ENCODE measurements around the gene POP5.
"Not testable (repeated sequence)": the region's sequence is repeated elsewhere in the genome, so short reads cannot be mapped to it uniquely, and the experiment has no call there.

Gene POP5, protein sequence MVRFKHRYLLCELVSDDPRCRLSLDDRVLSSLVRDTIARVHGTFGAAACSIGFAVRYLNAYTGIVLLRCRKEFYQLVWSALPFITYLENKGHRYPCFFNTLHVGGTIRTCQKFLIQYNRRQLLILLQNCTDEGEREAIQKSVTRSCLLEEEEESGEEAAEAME

DNA sequence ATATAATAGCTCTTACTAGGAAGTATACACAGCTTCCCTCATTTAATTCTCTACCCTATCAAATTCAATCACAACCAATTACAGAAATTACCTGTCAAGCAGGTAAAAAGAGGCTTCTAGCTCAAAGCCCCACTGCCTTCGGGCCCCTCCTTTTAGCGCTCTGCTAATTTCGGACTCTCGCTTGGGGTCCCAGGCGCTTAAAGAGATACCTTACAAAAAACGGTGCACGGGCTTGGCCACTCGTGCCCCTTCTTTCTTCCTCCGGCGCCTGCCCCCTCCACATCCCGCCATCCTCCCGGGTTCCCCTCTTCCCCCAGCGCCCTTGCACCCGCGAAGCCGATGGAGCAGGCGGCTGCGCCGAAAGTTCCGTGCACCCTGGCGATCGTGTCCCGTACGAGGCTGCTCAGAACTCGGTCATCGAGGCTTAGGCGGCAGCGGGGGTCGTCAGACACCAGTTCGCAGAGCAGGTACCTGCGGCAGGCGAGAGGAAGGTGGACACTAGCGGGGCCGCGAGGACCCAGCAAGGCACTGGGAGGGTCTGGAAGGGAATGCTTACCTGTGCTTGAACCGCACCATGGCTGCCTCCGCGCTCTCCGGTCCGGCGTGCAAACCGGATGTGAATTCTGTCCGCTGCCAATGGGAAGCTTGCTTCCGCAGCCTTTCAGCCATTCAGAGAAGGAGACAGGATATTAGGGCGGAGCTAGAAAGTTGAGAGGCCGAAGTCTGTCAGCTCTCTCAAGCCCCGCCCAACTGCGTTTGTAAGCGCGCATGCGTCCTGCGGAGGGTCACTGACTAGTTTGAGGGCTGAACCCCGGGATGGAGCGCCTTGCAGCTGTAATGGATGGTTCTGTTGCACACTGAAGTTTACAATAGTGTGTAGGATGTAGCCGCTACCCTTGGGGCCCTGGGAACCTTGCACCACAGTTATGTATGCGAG is at the start of gene POP5:
TSS of gene POP5 (minus strand) at position 616 of the 937 bp plus-strand sequence. CDS start at position 576, 40 bp downstream.
- no peaks in the 10 kb centered on the region for H3K9me3 Mint-ChIP-seq
- H3K4me1 Mint-ChIP-seq (ENCODE audit: low read depth) = peaks cover 39% of the 10 kb centered on the region
- H3K4me3 Mint-ChIP-seq = peak within 1 kb of the TSS; percentile 97
- H3K27ac Mint-ChIP-seq = peak within 1 kb of the TSS; percentile 95
- peaks cover 16% of the 10 kb centered on the region for H3K27me3 Mint-ChIP-seq
- peak; percentile 93 for DNase-seq
- H3K36me3 Mint-ChIP-seq (ENCODE audit: low read depth) = peaks cover 52% of the 10 kb centered on the region

DNA sequence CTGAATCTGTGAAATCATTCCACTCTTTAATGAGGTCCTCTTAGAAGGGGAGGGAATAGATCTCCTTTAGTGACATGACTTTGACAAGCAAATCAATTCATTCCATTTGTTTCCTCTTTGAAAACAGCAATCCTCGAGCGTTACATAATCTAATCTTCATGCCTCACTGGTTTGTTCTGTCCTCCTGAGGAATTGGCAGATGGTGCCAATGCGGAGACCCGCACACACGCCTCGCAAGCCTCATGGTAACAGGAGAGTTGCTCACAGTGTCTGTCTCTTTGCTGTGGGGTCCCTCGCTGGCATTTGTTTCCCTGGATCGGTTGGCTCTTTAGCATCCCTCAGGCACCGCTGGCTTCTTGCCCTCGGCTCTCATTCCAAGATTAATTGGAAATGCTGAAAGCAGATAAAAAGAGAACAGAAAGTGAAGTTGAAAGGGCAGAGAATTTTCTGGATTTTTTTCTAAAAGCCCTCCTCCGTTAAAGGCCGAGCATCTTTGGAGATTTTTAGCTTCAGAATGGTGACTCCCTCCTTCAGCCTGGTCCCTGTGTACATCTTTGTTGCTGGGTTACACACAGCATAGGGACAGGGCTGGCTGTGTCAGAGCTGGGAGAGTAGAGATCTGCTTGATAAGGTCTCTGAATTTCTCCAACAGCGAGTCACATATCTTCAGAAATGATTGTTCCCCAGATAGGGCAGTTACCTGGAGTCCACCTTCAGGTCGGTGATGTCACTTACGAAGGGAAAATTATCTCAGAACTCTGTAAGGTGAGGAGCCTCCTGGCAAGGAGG is 49.1 kb upstream of the POP5 start:
- H3K4me1 Mint-ChIP-seq (ENCODE audit: low read depth) = no peaks in the 10 kb centered on the region
- no peak for DNase-seq
- no peaks in the 10 kb centered on the region for H3K36me3 Mint-ChIP-seq (ENCODE audit: low read depth)
- H3K27ac Mint-ChIP-seq = no peak overlapping the region
- H3K27me3 Mint-ChIP-seq = peaks cover 2% of the 10 kb centered on the region
- H3K4me3 Mint-ChIP-seq = no peak overlapping the region
- no peaks in the 10 kb centered on the region for H3K9me3 Mint-ChIP-seq

DNA sequence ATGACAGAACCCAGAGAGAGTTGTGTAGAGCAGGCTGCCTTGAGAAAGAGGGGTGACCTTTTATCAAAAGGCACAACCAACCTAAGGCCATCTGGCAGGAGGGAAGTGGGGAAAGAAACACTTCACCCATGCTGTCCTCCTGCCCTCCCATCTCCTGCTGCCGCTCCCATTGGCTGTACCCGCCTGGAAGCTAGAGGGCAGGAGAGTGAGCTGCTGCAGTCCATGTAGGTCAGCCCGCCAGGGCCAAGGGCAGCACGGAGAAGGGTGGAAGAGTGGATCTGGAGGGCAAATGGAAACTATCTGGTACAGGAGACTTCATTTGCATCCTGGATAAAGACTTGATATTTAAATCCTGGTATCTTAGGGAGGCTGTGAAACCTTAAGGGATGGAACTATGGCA is 47.7 kb upstream of the POP5 start:
- peaks cover 2% of the 10 kb centered on the region for H3K27me3 Mint-ChIP-seq
- no peak overlapping the region for H3K27ac Mint-ChIP-seq
- no peaks in the 10 kb centered on the region for H3K4me1 Mint-ChIP-seq (ENCODE audit: low read depth)
- no peaks in the 10 kb centered on the region for H3K9me3 Mint-ChIP-seq
- no peaks in the 10 kb centered on the region for H3K36me3 Mint-ChIP-seq (ENCODE audit: low read depth)
- DNase-seq = no peak
- no peak overlapping the region for H3K4me3 Mint-ChIP-seq

DNA sequence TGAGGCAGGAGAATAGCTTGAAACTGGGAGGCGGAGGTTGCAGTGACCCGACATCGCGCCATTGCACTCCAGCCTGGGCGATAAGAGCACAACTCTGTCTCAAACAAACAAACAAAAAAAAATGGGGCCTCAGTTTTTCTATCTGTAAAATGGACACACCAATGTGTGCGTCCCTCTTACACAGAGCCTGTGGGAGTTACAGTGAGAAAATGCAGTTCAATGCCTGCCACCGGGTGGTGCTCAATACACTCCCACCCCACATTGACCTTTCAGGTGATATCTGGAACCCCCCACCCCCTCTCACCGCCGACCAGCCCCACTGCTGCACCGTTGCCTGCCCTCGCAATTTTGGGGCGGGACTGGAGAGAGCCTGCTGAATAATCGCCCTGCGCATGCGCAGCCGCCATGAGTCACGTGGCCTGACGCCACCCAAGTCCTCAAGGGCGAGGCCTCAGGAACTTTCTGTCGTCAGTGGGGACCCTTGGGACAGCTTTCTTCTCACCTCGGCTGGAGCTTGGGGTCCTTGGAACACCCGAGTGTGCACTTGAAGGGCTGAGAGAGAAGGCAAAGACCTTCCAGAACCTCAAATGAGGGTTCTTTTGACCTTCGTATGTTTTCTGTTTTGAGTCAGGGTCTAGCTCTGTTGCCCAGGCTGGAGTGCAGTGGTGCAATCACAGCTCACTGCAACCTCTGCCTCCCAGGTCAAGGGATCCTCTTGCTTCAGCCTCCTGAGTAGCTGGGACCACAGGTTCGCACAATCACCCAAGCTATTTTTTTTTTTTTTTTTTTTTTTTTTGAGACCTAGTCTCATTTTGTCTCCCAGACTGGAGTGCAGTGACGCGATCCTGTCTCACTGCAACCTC is 44.6 kb upstream of the POP5 start:
- Mint-ChIP-seq H3K4me3 (no peak overlapping the region), H3K36me3 (ENCODE audit: low read depth) (no peaks in the 10 kb centered on the region), H3K27me3 (peaks cover 4% of the 10 kb centered on the region), H3K4me1 (ENCODE audit: low read depth) (no peaks in the 10 kb centered on the region), H3K27ac (no peak overlapping the region), H3K9me3 (no peaks in the 10 kb centered on the region)
- DNase-seq = peak; percentile 52

DNA sequence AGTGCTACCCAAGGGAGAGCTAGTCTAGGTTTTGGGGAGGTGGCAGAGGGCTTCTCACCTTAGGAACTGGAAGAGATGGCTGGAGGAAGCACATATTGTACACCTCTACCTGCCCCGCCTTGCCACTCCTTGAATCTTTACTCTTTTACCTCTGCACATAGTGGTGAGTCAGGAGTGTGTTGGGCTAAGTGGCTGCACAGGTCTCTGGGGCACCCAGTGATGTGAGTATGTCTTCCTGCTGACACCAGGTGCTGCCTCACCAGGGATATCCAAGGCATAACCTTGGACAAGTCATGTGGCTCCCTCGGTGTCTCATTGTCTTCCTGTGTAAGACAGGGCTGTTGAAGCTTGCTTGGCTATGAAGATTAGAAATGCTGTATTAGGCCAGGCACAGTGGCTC is 39.4 kb upstream of the POP5 start:
- Mint-ChIP-seq H3K36me3 (ENCODE audit: low read depth) (no peaks in the 10 kb centered on the region), H3K4me3 (no peak overlapping the region), H3K9me3 (peaks cover 2% of the 10 kb centered on the region), H3K27ac (no peak overlapping the region), H3K4me1 (ENCODE audit: low read depth) (peaks cover 4% of the 10 kb centered on the region), H3K27me3 (peaks cover 32% of the 10 kb centered on the region)
- DNase-seq = no peak

DNA sequence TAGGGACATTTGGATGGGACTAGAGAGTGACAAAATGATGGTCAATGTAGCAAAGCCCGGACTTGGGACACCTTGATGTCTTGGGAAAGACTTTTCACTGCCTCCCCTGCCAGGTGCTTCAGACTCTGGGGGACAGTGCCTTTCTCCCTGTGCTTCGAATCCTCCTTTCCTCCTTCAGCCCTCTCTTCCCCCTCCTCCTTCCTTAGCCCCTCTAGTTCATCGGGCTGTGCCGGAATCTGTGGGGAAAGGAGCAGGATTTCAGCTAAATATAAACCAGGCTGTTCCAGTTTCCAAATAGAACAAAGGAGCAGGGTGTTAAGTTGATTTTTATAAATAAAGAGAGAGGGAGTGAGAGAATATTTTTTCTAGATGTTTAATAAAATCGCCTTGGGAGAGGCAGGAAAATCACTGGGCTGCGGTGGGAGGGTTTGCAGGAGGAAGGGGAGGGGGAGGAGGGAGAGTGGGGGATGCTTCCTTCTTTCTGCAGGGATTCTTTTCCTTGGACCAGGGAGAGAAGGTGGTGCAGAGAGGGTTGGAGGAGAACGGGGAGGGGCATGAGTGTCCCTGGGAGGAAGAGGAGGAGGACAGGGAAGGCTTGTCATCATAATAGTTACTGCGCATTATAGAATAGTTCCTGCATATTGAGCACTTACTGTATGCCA is 37.9 kb upstream of the POP5 start:
- Mint-ChIP-seq H3K9me3 (peaks cover 2% of the 10 kb centered on the region), H3K27me3 (peaks cover 32% of the 10 kb centered on the region), H3K36me3 (ENCODE audit: low read depth) (no peaks in the 10 kb centered on the region), H3K27ac (no peak overlapping the region), H3K4me3 (no peak overlapping the region), H3K4me1 (ENCODE audit: low read depth) (peaks cover 15% of the 10 kb centered on the region)
- DNase-seq = no peak

DNA sequence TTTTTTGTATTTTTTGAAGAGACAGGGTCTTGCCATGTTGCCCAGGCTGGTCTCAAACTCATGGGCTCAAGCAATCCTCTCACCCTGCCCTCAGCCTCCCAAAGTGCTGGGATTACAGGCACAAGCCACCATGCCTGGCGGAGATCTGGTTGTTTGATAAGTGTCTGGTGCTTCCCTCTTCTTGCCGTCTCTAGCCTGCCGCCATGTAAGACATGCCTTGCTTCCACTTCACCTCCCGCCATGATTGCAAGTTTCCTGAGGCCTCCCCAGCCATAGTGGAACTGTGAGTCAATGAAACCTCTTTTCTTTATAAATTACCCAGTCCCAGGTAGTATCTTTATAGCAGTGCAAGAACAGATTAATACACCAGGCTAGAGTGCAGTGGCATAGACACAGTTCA is 36.6 kb upstream of the POP5 start:
- not testable (repeated sequence) for H3K4me3 Mint-ChIP-seq; H3K9me3 Mint-ChIP-seq; DNase-seq; H3K36me3 Mint-ChIP-seq (ENCODE audit: low read depth)
- Mint-ChIP-seq H3K4me1 (ENCODE audit: low read depth) (peaks cover 19% of the 10 kb centered on the region), H3K27me3 (peaks cover 32% of the 10 kb centered on the region), H3K27ac (peak overlapping the region; percentile 13)

DNA sequence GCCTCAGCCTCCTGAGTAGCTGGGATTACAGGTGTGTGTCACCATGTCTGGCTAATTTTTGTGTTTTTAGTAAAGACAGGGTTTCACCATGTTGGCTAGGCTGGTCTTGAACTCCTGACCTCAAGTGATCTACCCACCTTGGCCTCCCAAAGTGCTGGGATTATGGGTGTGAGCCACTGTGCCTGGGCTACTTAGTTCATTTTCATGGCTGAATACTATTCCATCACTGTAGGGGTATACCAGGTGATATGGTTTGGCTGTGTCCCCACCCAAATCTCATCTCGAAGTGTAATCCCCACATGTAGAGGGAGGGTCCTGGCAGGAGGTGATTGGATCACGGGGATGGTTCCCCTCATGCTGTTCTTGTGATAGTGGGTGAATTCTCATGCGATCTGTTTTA is 36.0 kb upstream of the POP5 start:
- H3K27ac Mint-ChIP-seq; H3K4me3 Mint-ChIP-seq; H3K9me3 Mint-ChIP-seq; DNase-seq; H3K36me3 Mint-ChIP-seq (ENCODE audit: low read depth): not testable (repeated sequence)
- H3K4me1 Mint-ChIP-seq (ENCODE audit: low read depth) = peaks cover 19% of the 10 kb centered on the region
- peaks cover 32% of the 10 kb centered on the region for H3K27me3 Mint-ChIP-seq

DNA sequence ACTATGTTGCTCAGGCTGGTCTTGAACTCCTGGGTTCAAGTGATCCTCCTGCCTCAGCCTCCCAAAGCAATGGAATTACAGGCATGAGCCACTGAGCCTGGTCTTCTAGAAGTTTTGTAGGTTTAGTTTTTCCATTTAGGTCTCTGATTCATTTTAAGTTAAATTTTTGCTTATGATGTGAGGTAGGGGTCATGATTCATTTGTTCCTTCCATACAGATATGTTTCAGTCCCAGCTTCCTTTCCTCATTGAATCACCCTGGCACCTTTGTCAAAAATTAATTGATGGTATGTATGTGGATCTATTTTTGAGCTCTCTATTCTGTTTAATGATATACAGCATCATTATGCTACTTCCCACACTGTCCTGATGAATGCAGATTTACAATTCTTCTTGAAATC is 33.6 kb upstream of the POP5 start:
- no peak for DNase-seq
- H3K9me3 Mint-ChIP-seq = peaks cover 2% of the 10 kb centered on the region
- no peak overlapping the region for H3K27ac Mint-ChIP-seq
- peaks cover 19% of the 10 kb centered on the region for H3K27me3 Mint-ChIP-seq
- no peaks in the 10 kb centered on the region for H3K36me3 Mint-ChIP-seq (ENCODE audit: low read depth)
- H3K4me1 Mint-ChIP-seq (ENCODE audit: low read depth) = peaks cover 19% of the 10 kb centered on the region
- H3K4me3 Mint-ChIP-seq = no peak overlapping the region

DNA sequence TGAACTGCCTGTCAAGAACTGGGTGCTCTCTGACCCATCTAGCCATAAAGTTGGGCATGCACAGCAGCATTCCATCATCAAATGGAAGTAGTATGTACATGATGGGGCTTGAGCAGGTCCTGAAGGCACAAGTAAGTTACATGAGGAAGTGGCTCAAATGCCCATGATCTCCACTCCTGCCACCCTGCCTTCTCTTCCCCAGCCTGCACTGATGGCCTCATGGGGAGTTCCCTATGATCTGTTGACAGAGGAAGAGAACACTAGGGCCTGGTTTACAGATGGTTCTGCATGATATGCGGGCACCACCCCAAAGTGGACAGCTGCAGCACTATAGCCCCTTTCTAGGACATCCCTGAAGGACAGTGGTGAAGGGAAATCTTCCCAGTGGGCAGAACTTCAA is 30.3 kb upstream of the POP5 start:
- not testable (repeated sequence) for H3K27ac Mint-ChIP-seq; H3K4me3 Mint-ChIP-seq; DNase-seq; H3K9me3 Mint-ChIP-seq; H3K27me3 Mint-ChIP-seq; H3K36me3 Mint-ChIP-seq (ENCODE audit: low read depth)
- H3K4me1 Mint-ChIP-seq (ENCODE audit: low read depth) = peaks cover 16% of the 10 kb centered on the region

DNA sequence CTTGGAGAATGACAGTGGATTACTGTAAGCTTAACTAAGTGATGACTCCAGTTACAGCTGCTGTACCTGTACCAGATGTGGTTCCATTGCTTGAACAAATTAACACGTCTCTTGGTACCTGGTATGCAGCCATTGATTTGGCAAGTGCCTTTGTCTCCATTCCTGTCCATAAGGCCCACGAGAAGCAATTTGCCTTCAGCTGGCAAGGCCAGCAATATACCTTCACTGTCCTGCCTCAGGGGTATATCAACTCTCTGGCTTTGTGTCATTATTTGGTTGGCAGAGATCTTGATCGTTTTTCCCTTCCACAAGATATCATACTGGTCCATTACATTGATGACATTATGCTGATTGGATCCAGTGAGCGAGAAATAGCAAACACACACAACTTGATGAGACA is 29.4 kb upstream of the POP5 start:
- no peak overlapping the region for H3K4me3 Mint-ChIP-seq
- DNase-seq = no peak
- H3K4me1 Mint-ChIP-seq (ENCODE audit: low read depth) = peaks cover 16% of the 10 kb centered on the region
- H3K36me3 Mint-ChIP-seq (ENCODE audit: low read depth) = no peaks in the 10 kb centered on the region
- H3K9me3 Mint-ChIP-seq = no peaks in the 10 kb centered on the region
- H3K27me3 Mint-ChIP-seq = no peaks in the 10 kb centered on the region
- H3K27ac Mint-ChIP-seq = no peak overlapping the region

DNA sequence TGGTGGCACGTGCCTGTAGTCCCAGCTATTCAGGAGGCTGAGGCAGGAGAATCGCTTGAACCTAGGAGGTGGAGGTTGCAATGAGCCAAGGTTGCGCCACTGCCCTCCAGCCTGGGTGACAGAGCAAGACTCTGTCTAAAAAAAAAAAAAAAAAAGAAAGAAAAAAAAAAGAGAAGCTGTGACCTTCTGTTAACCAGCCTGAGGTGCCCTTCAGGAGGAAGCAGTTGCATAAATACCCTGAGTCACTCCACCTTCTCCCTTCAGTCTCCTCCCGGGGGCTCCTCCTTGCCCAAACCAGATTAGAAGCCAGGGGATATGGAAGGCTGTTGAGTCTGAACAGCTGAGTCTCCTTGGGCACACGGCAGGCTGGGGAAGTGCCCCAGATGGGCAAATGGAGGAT is 21.2 kb upstream of the POP5 start:
- not testable (repeated sequence) for DNase-seq; H3K27me3 Mint-ChIP-seq; H3K4me3 Mint-ChIP-seq; H3K27ac Mint-ChIP-seq; H3K9me3 Mint-ChIP-seq; H3K4me1 Mint-ChIP-seq (ENCODE audit: low read depth); H3K36me3 Mint-ChIP-seq (ENCODE audit: low read depth)

DNA sequence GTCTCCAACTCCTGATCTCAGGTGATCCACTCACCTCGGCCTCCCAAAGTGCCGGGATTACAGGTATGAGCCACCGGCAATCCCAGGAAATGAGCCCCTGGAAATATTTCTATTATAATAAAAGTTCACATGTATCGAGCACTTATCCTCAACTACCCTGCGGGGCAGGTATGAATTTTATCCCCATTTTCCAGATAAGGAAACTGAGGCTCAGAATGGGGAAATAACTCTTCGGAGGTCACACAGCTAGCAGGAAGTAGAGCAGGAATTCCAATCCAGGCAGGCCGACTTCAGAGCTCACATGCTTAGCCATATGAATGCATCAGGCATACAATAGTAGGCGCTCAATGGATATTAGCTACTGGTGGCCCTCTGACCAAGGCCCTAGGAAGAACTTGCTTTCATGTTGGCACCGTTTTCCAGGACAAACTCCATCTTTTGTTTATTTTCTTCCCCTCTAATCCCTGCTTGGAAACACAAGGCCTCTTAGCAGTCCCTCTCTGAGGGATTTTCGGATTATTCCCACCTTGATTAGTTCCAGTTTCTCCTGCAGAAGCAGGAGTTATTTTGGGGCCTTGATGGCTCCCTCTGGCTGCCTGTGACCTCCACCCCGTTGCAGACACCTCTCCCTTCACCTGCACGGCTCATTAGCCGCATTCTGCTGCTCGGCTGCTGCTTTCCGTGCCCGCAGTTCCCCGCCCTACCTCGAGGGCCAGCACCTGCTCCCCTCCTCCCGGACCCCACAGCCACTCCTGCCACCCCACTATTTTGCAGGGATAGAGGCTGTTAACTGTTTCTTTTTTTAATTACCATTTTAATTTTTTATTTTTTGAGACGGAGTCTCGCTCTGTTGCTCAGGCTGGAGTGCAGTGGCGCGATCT is 18.7 kb upstream of the POP5 start:
- Mint-ChIP-seq H3K27me3 (peaks cover 8% of the 10 kb centered on the region), H3K36me3 (ENCODE audit: low read depth) (no peaks in the 10 kb centered on the region)
- DNase-seq = no peak

More for the DNA sequence above, 18.7 kb upstream of the POP5 start:
- Mint-ChIP-seq H3K4me1 (ENCODE audit: low read depth) (no peaks in the 10 kb centered on the region), H3K27ac (no peak overlapping the region), H3K9me3 (no peaks in the 10 kb centered on the region), H3K4me3 (no peak overlapping the region)

Data from activated T-cell treated with anti-CD3 and anti-CD28 coated beads, Interleukin-2, amount 50 U/mL, for 24 hours (primary cell).